Renal pelvis (tissue), 12 donors: Measurements from ENCODE around the gene MCAT. TPM values are rescaled to one million over a fixed set of nuclear protein-coding genes. Genes with fewer than 3 reads are reported as not detected.

Source experiments
- DNase-seq: peaks from one replicate; pipeline ENCODE4 v3.0.0-alpha.2; 2013
- long read RNA-seq, 16 experiments: transcript quantifications; one replicate each; lab custom pipeline, GENCODE V29; 2026
- polyA plus RNA-seq, 3 donors: library from polyadenylated mRNA; unstranded; fragments of 120-200 nt; gene quantifications; one replicate each; pipeline ENCODE4 v1.2.1, GENCODE V29; 2013; ENCODE audit not compliant: insufficient read length in 3 of 3

Gene MCAT
- polyA plus RNA-seq: 10 to 100 TPM; 25.3 to 29.5 (median 26.7) TPM
- long read RNA-seq, donor 1, transcript MCAT-201 (4 exons, 2,056 nt): major isoform, 8 of 17 reads
- long read RNA-seq, donor 1, transcript MCAT-202 (3 exons, 1,134 nt): major isoform, 8 of 17 reads
- long read RNA-seq, donor 1, partial matches to known transcripts: 0 of 17 reads
- long read RNA-seq, donor 1, other reads (novel, unspliced or antisense): 0 of 17 reads
- long read RNA-seq, donor 2, transcript MCAT-202 (3 exons, 1,134 nt): minor isoform, 6 of 21 reads
- long read RNA-seq, donor 2, transcript MCAT-201 (4 exons, 2,056 nt): major isoform, 14 of 21 reads
- long read RNA-seq, donor 2, partial matches to known transcripts: 0 of 21 reads
- long read RNA-seq, donor 2, other reads (novel, unspliced or antisense): 0 of 21 reads
- long read RNA-seq, donor 3, transcript MCAT-201 (4 exons, 2,056 nt): minor isoform, 5 of 15 reads
- long read RNA-seq, donor 3, transcript MCAT-202 (3 exons, 1,134 nt): major isoform, 8 of 15 reads
- long read RNA-seq, donor 3, partial matches to known transcripts: 0 of 15 reads
- long read RNA-seq, donor 3, other reads (novel, unspliced or antisense): 0 of 15 reads
- long read RNA-seq, donor 4, transcript MCAT-201 (4 exons, 2,056 nt): major isoform, 8 of 16 reads
- long read RNA-seq, donor 4, partial matches to known transcripts: 0 of 16 reads
- long read RNA-seq, donor 4, other reads (novel, unspliced or antisense): 0 of 16 reads
- long read RNA-seq, donor 5, transcript MCAT-201 (4 exons, 2,056 nt): major isoform, 7 of 8 reads
- long read RNA-seq, donor 5, partial matches to known transcripts: 0 of 8 reads
- long read RNA-seq, donor 5, other reads (novel, unspliced or antisense): 0 of 8 reads
- long read RNA-seq, donor 6, transcript MCAT-201 (4 exons, 2,056 nt): major isoform, 7 of 12 reads
- long read RNA-seq, donor 6, transcript MCAT-202 (3 exons, 1,134 nt): minor isoform, 5 of 12 reads
- long read RNA-seq, donor 6, partial matches to known transcripts: 0 of 12 reads
- long read RNA-seq, donor 6, other reads (novel, unspliced or antisense): 0 of 12 reads
- long read RNA-seq, donor 7, transcript MCAT-202 (3 exons, 1,134 nt): minor isoform, 9 of 29 reads
- long read RNA-seq, donor 7, transcript MCAT-201 (4 exons, 2,056 nt): major isoform, 18 of 29 reads
- long read RNA-seq, donor 7, partial matches to known transcripts: 0 of 29 reads
- long read RNA-seq, donor 7, other reads (novel, unspliced or antisense): 0 of 29 reads
- long read RNA-seq, donor 8, partial matches to known transcripts: 0 of 6 reads
- long read RNA-seq, donor 8, other reads (novel, unspliced or antisense): 0 of 6 reads
- long read RNA-seq, donor 9, transcript MCAT-201 (4 exons, 2,056 nt): major isoform, 12 of 26 reads
- long read RNA-seq, donor 9, transcript MCAT-202 (3 exons, 1,134 nt): minor isoform, 9 of 26 reads
- long read RNA-seq, donor 9, partial matches to known transcripts: 5 of 26 reads
- long read RNA-seq, donor 9, other reads (novel, unspliced or antisense): 0 of 26 reads
- long read RNA-seq, donor 10, transcript MCAT-202 (3 exons, 1,134 nt): major isoform, 8 of 17 reads
- long read RNA-seq, donor 10, transcript MCAT-201 (4 exons, 2,056 nt): minor isoform, 7 of 17 reads
- long read RNA-seq, donor 10, partial matches to known transcripts: 0 of 17 reads
- long read RNA-seq, donor 10, other reads (novel, unspliced or antisense): 0 of 17 reads
- long read RNA-seq, donor 11, transcript MCAT-202 (3 exons, 1,134 nt): minor isoform, 6 of 105 reads
- long read RNA-seq, donor 11, transcript MCAT-201 (4 exons, 2,056 nt): major isoform, 7 of 105 reads
- long read RNA-seq, donor 11, partial matches to known transcripts: 91 of 105 reads
- long read RNA-seq, donor 11, other reads (novel, unspliced or antisense): 0 of 105 reads
- long read RNA-seq, donor 12, transcript MCAT-201 (4 exons, 2,056 nt): major isoform, 12 of 235 reads
- long read RNA-seq, donor 12, transcript MCAT-202 (3 exons, 1,134 nt): minor isoform, 9 of 235 reads
- long read RNA-seq, donor 12, partial matches to known transcripts: 67 of 235 reads
- long read RNA-seq, donor 12, other reads (novel, unspliced or antisense): 145 of 235 reads
- long read RNA-seq, donor 13, partial matches to known transcripts: 0 of 7 reads
- long read RNA-seq, donor 13, other reads (novel, unspliced or antisense): 0 of 7 reads
- long read RNA-seq, donor 14, transcript MCAT-201 (4 exons, 2,056 nt): major isoform, 23 of 34 reads
- long read RNA-seq, donor 14, transcript MCAT-202 (3 exons, 1,134 nt): minor isoform, 10 of 34 reads
- long read RNA-seq, donor 14, partial matches to known transcripts: 0 of 34 reads
- long read RNA-seq, donor 14, other reads (novel, unspliced or antisense): 0 of 34 reads
- long read RNA-seq, donor 15, transcript MCAT-201 (4 exons, 2,056 nt): major isoform, 24 of 39 reads
- long read RNA-seq, donor 15, transcript MCAT-202 (3 exons, 1,134 nt): minor isoform, 9 of 39 reads
- long read RNA-seq, donor 15, partial matches to known transcripts: 5 of 39 reads
- long read RNA-seq, donor 15, other reads (novel, unspliced or antisense): 0 of 39 reads
- long read RNA-seq, donor 16, transcript MCAT-201 (4 exons, 2,056 nt): major isoform, 13 of 33 reads
- long read RNA-seq, donor 16, transcript MCAT-202 (3 exons, 1,134 nt): minor isoform, 11 of 33 reads
- long read RNA-seq, donor 16, partial matches to known transcripts: 8 of 33 reads
- long read RNA-seq, donor 16, other reads (novel, unspliced or antisense): 0 of 33 reads

- DNase-seq: peak; percentile 85
Observed at GRCh38 chr22:43142880-43143562, at the start of gene MCAT. MCAT (minus strand) TSS chr22:43143398; CDS start chr22:43143348, 50 bp downstream.

GRCh38 chr22:43191831-43192230 is 48.6 kb upstream of the MCAT start:
- no peak for DNase-seq

GRCh38 chr22:43188829-43189545 is 45.8 kb upstream of the MCAT start:
- DNase-seq: no peak

- DNase-seq: peak; percentile 95
Observed at GRCh38 chr22:43187171-43188099, 44.2 kb upstream of the MCAT start.

GRCh38 chr22:43186272-43187170 is 43.3 kb upstream of the MCAT start, which contains the start of gene TTLL12:
TTLL12 (minus strand) TSS chr22:43187134; CDS start chr22:43187069, 65 bp downstream.
- DNase-seq: no peak

GRCh38 chr22:43185860-43186261 is 42.7 kb upstream of the MCAT start:
- no peak for DNase-seq

GRCh38 chr22:43183496-43184277 is 40.5 kb upstream of the MCAT start:
- no peak for DNase-seq

GRCh38 chr22:43182726-43183125 is 39.5 kb upstream of the MCAT start:
- DNase-seq: no peak

- DNase-seq: no peak
Observed at GRCh38 chr22:43182118-43182517, 38.9 kb upstream of the MCAT start.

- no peak for DNase-seq
Observed at GRCh38 chr22:43181321-43182076, 38.3 kb upstream of the MCAT start.

- DNase-seq: no peak
Observed at GRCh38 chr22:43180670-43181069, 37.5 kb upstream of the MCAT start.

GRCh38 chr22:43179911-43180195 is 36.7 kb upstream of the MCAT start:
- no peak for DNase-seq

- no peak for DNase-seq
Observed at GRCh38 chr22:43179146-43179910, 36.1 kb upstream of the MCAT start.
